NCI-H446 treated with DMSO at 0.1 percent for 48 hours (cell line): ENCODE results near the gene THSD7B.
"Not testable (repeated sequence)": the region's sequence is repeated elsewhere in the genome, so short reads cannot be mapped to it uniquely, and the experiment has no call there.

Experiments
- DNase-seq: peaks from one replicate; lab custom pipeline; 2025; lab: John Stamatoyannopoulos, UW

Gene THSD7B

DNA sequence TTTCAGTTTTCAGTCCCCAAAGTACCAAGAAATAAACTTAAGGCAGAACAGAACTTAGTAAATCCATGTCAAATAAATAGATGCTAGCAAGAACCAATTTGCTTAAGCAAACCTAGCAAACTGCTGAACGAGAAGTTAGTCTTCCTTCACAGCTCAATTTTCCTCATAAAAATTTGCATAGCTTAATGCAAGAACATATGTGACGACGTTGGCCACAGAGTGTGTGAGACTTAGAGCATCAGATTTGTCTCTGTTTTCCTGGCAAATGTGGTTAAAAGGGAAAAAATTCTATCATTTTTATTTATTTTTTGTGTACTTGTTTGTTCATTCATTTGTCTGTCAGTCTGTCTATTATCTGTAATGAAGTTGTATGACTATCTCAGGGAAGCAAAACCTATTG lies 485.7 kb downstream of the THSD7B start:
- DNase-seq, result no peak

DNA sequence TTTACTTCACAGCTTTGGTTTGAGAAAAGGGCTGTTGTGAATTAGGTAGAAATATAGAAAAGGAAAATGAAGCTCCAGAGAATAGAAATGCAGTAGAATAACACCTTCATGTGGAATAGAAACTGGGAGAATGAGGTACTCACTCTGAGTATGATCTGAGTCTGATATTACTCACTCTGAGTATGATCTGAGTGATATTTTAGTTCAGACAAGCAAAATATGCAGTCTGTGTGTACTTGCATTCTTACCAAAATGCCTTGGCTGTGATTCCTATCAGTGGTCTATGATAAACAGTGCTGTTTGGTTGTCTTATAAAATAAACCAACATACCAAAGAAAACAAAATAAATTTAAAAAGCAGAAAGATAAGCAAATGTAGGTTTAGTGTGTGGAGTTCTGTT lies 487.6 kb downstream of the THSD7B start:
- no peak for DNase-seq

DNA sequence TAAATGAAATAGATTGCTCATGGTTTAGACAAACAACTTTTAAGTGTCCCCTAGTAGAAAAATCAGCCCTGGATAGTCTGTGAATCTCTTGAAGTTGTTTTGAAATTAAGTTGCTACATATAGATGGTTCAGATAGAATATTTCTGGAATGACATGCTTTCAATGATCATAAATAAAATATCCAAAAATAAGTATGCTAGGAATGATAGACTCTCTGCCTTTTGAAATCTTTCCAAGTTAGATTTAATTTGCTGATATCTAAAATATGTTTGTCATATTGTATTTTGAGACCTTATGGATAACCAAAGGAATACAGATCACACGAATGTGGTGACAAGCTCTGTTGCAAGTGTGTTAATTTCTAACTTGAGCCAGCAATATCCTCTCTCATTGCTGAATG lies 488.7 kb downstream of the THSD7B start:
- no peak for DNase-seq

DNA sequence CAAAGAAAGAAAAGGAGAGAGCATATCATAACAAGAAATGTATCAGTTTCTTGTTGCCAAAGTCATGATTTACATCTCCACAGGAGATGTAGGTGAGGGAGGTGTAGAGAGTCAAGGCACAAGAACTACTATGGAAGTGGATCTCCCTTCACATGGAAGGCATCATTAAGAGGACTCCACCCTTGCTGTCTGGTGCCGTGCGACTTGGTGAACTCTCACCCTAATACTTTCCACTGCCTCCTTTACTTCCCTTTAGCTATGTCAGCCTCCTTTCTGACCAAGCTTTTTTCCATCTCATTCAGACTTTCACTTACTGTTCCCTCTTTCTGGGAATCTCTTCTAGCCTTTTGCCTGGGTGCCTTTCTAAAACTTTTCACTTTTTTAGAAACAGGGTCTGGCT lies 490.0 kb downstream of the THSD7B start:
- DNase-seq, result no peak

DNA sequence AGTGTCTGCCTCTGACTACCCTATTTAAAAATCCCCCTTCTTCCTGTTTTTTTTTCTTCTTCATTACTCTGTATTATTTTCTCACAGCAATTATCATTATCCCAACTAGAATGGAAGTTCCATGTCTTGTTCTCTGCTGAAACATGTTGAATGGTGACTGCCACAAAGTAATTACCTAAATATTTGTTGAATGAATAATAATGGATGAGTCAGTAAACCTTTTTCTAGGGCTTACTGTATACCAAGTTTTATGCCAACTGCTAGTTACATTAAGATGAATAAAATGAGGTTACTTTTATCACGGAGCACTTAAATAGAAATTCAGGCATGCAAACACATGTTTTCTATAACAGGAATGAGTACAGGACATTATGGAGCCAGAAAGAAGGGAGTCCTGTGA lies 490.6 kb downstream of the THSD7B start:
- DNase-seq, result no peak

DNA sequence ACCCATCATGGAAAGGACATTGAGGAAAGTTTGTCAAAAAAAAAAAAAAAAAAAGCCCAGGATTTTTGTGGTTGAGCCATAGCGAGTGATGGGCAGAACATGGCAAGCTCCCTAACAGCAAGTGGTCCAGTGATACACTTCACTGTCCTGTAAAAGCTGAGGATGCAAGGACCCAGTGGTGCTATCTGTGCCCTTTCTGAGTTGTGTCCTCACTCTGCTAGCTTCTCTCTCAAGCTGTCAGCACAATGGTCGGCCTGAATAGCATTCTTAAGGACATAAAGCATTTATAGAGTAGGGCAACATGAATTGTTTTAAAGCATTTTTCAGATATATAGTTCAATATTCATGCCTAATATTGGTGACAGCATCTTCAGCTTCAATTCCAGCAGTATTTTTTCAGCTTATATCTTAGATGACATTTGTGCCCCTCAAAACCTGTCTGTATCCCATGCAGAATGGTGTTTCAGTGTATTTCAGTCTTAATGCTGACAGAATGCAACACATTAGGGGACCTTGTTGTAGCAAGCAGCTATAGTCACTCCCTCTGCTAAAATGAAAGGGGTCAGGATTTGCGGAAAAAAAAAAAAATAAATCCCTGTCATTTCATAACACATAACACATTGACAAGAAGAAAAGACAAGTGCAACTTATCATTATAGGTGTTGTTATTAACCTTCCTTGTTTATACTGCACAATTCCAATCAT lies 496.7 kb downstream of the THSD7B start:
- DNase-seq, result no peak

DNA sequence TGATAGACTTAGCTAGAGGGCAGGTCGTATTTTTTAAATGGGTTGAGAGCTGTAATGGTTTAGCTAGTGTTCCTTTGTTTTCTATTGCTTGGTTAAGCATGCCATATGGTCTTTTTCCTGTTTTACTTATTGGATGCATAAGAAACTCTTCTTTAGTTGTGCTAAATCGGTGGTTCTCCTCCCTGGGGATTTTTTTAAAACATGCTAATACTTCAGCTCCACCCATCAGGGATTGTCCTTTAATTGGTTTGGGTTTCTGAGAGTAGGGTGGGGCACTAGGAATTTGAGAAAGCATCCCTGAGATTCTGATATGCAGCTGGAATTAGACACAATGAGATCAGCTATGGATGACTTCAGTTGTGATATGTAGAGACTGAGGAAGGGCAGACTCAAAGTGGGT lies 497.2 kb downstream of the THSD7B start:
- no peak for DNase-seq

DNA sequence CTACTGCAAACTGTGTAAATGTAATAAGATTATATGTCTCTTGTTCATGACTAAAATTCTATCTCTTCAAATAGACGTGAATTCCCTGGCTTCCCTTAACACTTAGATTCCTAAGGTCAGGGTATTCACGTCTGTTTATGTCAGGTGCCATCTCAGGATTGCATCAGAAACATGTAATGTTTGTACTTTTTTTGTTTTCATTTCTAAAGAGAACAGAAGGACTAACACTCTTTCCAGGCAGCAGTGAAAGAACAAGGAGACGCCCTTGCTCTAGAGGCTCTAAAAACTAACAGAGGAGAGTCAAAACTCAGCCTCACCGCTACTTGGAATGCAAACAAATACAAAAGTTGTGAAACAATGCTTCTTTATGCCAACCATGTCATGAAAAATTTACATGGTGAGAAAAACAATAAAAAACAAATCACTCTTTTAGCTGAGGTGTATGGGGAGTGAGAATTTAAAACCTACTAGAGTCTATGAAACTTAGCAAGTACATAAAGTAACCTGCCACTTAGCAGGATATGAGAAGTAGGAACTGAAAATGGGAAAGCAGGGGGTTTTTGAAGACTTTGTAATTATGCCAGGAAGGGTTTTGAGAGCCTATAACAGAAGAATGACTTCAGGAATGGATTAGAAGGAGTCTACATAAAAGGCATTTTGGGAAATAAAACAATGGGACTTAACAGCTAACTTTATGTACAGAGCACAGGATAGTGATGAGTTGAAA lies 522.7 kb downstream of the THSD7B start:
- DNase-seq, result no peak

DNA sequence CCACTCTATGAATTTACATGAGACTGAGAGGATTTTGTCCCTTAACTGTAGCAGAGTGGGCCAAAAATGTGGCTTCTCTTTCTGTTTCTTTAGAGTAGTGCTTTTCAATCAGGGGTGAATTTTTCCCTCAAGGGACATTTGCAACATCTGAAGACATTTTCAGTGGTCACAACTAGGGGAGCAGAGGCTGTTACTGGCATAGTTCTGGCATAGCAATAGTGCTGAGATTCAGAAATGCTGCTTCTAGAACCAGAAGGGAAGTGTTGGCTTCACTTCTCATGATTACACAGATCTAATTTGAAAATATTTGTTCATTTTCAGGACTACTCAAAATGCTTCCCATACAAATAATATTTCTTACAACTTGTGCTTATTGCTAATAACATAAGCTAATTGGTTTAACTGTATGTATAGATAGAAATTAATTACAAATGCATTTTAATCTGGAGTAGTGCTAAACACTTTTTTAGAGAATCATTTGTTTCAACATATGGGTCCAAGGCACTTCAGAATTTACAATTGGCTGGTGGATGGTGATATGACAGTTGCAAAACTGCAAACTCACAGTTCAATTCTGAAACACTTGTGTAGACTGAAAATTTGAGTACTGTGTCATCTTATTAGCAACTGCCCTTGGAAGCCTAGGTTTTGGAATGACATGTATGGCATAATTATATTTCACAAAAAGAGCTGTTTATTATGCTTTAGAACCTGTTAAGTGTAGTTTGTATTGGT lies 526.7 kb downstream of the THSD7B start:
- no peak for DNase-seq

DNA sequence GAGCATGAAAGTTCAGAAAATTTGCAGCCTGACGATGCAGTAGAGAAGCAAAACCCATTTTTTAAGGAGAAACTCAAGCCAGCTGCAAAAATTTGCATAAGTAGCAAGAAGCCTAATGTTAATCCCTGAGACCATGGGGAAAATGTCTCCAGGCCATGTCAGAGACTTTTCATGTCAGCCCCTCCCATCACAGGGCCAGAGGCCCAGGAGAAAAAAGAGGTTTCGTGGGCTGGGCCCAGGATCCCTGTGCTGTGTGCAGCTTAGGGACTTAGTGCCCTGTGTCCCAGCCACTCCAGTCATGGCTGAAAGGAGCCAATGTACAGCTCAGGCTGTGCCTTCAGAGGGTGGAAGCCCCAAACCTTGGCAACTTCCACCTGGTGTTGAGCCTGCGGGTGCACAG lies 533.0 kb downstream of the THSD7B start:
- no peak for DNase-seq

DNA sequence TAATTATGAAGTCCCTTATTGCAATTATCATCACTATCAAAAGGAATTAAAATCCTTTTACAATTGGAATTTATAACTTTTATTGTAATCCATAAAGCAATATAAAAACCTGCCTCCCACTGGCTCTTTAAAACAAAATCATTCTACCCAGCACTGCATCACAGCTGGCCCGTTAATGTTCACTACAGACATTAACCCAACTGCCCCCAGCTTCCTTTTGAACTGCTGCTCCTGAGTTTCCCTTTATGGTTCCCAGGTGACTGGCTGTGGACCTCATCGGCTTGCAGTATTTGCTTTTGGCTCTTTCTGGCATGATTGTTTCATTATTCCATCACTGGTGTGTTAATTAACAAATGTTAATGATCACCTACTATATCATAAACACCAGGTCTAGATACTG lies 535.6 kb downstream of the THSD7B start:
- DNase-seq, result no peak

DNA sequence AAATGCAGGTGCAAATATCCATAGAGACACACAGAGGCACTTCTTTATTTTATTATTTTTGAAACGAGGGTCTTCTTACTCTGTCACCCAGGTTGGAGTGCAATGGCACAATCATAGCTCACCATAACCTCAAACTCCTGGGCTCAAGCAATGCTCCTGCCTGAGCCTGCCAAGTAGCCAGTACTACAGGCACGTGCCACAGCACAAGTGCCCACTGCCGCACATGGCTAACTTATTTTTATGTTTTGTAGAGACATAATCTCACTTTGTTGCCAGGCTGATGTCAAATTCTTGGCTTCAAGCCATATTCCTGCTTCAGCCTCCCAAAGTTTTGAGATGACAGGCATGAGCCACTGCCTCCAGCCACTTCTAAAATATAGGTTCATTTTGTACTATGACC lies 537.6 kb downstream of the THSD7B start:
- DNase-seq, result peak; percentile 53

DNA sequence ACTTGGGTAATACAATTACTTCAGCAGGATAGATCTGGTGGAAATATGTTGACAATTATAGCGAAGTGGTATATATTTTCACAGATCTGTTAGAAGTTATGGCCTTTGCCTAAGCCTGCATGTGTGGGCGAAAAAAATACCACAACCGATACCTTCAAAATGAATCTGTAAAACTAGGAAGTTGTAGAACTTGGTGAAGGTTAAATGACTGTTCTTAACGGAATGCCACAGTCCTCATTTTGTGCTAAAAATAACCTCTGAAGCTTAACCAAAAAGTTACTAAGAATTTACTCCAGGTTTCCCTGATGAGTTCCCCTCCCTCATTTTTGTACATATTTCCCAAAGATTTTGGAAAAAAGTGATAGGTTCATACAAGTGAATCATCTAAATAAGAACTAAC lies 550.7 kb downstream of the THSD7B start:
- DNase-seq, result no peak

DNA sequence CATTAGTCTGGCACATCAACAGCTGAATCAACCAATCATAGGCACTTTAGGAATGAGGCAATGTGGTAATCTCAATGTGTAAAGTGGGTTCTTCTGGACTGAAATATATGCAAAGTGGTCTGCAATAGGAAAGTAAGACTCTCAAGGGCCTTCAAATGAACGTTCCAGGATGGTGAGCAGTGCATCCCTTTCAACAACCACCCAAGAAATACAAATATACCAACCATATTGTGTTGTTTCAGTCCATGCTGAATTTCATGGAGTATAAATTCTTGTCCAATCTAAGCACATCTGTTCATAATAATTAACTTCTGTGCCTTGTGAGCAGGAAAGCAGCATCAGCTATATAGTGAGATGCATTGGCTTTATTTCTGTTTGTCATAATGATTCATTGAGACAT lies 556.2 kb downstream of the THSD7B start:
- peak; percentile 63 for DNase-seq

DNA sequence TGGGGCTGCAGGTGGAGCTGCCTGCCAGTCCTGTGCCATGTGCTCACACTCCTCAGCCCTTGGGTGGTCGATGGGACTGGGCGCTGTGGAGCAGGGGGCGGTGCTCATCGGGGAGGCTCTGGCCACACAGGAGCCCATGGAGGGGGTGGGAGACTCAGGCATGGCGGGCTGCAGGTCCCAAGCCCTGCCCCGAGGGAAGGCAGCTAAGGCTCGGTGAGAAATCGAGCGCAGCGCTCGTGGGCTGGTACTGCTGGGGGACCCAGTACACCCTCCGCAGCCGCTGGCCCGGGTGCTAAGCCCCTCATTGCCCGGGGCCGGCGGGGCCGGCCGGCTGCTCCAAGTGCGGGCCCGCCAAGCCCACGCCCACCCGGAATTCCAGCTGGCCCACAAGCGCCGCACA lies 566.2 kb downstream of the THSD7B start:
- not testable (repeated sequence) for DNase-seq

DNA sequence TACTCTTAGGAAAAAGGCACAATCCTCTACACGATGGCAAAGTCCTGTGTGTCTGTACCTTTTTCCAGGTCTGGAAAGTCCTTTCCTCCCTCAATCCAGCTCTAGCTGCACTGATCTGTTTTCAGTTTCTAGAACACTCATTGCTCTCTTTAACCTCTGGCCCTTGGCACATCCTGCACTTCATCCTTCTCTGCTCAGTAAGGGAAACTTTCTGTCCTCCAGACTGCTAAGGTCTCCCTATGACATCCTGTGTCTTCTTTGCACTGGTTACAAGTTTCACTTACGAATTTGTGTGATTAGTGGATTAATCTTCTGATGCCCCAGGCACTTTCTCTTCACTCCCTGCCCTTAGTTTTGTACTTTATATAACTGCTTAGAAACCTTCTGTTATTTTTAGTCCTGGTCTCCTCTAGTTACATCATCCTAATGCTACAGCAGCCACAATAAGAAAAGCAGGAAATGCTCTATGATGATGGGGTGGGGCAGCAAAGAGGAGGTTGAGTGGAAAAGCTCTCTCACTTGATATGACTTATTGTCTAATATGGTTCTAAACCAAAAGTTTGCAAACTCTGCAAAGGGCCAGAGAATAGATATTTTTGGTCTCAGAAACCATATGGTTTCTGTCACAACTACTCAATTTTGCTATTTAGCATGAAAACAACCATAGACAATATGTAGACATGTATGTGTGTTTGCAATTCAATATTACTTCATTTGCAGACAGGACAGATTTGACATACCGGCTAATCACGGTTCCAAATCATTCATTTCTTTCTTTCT lies 568.2 kb downstream of the THSD7B start:
- DNase-seq, result no peak

DNA sequence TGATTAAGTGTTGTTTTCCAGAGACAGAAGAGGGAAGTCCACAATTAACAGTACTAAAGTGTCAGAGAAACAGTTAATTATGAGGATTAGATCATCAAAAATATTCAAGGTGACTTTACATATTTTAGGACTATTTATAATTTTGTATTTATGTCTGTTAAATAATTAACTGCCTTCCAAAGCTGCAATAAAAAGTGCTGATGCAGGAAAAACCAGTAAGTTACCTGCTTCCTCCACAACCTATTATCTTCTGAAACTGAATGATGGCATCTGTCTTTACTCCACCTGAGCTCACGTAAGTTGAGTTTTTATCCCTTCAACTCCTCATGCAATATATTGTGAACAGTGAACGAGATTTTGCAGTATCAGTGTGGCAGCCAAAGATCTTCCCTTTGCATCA lies 570.7 kb downstream of the THSD7B start:
- DNase-seq, result no peak

DNA sequence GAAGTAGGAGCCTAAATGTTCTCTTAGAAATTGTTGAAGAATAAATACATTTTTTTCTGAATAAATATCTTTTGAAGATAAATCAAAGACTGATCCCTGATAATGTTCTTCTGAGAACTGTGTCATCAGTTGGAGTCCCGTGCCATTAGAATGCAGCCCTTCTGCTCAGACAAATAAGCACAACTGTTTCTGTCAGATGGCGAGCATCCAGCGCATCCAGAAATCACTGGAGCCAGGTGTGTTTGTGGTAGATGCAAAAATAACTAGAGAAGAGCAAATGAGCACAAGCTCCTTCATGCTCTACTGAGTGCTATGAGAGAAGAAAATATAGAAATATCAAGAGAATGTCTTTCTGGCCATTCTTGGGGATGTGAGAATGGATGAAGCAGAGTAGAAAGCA lies 573.7 kb downstream of the THSD7B start:
- DNase-seq, result peak; percentile 63

DNA sequence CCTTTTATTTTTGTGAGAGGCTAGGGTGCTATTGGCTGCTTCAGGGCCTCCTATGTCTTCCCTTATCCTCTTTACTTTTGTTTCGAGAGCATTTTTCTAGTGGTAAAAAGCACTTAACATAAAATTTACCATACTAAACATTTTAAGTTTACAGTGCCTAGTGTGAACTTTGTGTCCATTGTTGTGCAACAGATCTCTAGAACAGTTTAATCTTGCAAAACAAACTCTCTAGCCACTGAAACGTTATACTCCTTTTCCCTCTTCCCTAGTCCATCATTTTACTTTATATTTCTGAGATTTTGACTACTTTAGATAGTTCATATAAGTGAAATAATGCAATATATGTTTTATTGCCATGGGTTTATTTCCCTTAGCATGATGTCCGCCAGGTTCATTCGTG lies 580.6 kb downstream of the THSD7B start:
- DNase-seq, result no peak

DNA sequence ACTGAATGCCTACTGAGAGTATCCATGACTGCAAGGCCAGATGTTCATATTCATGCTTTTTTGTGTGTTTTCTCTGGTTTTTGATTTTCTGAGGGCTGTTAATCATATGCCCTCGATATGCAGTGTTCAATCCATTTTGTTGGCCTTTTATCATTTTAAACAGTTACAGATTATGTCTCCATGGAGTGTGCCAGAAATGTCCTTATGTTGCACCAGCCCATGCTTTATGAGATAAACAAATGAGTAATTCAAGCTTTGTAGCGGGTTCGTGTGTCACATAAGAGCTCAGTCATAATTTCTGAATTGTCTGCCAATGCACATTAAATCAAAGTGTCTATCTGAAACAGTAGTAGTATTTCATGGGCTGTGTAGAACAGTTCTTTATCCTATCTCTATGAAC lies 583.0 kb downstream of the THSD7B start:
- DNase-seq, result peak; percentile 90

DNA sequence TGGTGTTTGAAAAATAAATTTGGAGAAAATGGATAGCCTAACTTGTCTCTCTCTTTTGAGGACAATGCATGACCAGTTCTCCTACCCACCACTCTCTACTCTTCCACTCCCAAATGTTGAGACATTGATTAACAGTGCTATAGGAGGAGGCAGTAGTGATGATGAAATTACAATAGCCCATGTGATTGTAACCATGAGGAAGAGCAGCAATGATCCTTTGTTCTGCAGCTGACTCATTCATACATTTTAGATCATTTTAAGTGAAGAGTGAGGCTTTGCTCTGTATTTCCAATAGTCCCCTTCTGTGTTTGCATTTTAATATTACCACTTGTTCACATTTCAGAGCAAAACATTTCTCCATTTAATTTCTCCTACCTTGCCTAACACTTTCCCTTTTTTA lies 592.3 kb downstream of the THSD7B start:
- no peak for DNase-seq

DNA sequence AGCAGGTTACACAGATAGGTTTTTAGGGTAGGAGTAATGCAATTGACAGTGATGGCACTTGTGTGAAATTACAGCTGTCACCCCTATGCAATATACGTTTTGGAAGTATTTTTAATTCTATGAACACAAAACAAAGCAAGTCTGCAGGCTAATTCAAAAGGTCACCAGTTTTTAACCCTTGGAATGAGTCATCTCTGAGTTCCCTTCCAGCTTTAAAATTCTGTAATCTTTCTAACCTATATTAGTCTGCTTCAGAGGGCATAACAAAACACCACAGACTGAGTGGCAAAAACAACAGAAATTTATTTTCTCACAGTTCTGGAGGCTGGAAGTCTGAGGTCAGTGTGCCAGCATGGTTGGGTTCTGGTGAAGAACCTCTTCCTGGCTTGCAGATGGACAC lies 602.0 kb downstream of the THSD7B start:
- DNase-seq, result no peak
